Suprapubic skin (tissue), 4 donors: ENCODE data around the gene RNF39. TPM values are rescaled to one million over a fixed set of nuclear protein-coding genes. Genes with fewer than 3 reads are reported as not detected.

ENCODE experiments used
- DNase-seq, 2 donors: peaks; one replicate each; pipeline ENCODE4 v3.0.0-alpha.2; 2019; ENCODE audit warnings: low spot score in 2 of 2
- H3K27ac ChIP-seq: fragments of 200-600 bp; sonication (generic); one replicate; pipeline ENCODE4 v1.5.1; 2019
- H3K27me3 ChIP-seq: fragments of 200-600 bp; sonication (generic); one replicate; pipeline ENCODE4 v1.5.1; 2019
- H3K36me3 ChIP-seq: fragments of 200-600 bp; sonication (generic); one replicate; pipeline ENCODE4 v1.5.1; 2019
- H3K4me1 ChIP-seq: fragments of 200-600 bp; sonication (generic); one replicate; pipeline ENCODE4 v1.5.1; 2019
- H3K4me3 ChIP-seq: fragments of 200-600 bp; sonication (generic); one replicate; pipeline ENCODE4 v1.5.1; 2019; ENCODE audit warnings: mild to moderate bottlenecking
- H3K9me3 ChIP-seq: fragments of 200-600 bp; sonication (generic); one replicate; pipeline ENCODE4 v1.5.1; 2019
- EP300 ChIP-seq: sonication (generic); formaldehyde crosslinking; IDR thresholded peaks from one replicate; pipeline ENCODE4 v1.6.1; 2017; ENCODE audit warnings: antibody characterized with exemption
- POLR2A ChIP-seq, 2 donors: fragments of 450-650 bp; IDR thresholded peaks; one replicate each; pipeline ENCODE4 v1.6.1; 2017; ENCODE audit warnings: antibody characterized with exemption in 2 of 2, mild to moderate bottlenecking in 2 of 2, moderate library complexity in 2 of 2
- POLR2AphosphoS5 ChIP-seq, 3 donors: sonication (generic); formaldehyde crosslinking; IDR thresholded peaks; one replicate each; pipeline ENCODE4 v1.6.1; 2017; ENCODE audit warnings: antibody characterized with exemption in 3 of 3
- WGBS: methylation state at CpG from one replicate; pipeline ENCODE4 v1.1.5; 2018; 5-methylcytosine and 5-hydroxymethylcytosine counted together
- total RNA-seq, 4 donors: library from RNA; depleted of rRNA; stranded (reverse); fragments of >200 nt; gene quantifications; one replicate each; pipeline ENCODE4 v1.1.0, GENCODE V29; 2016
- TF ChIP-seq, protein P1 (sequence below), 2 donors: fragments of 200-600 bp in 1 of 2; fragments of 450-650 bp in 1 of 2; sonication (generic) in 1 of 2; IDR thresholded peaks; one replicate each; pipeline ENCODE4 v1.5.1; 2016 to 2019; ENCODE audit warnings: antibody characterized with exemption in 2 of 2, mild to moderate bottlenecking in 1 of 2, moderate library complexity in 1 of 2

Gene RNF39
- total RNA-seq, 4 donors from 2014 or later: 29.1 to 73.1 (median 44.6) TPM

DNA sequence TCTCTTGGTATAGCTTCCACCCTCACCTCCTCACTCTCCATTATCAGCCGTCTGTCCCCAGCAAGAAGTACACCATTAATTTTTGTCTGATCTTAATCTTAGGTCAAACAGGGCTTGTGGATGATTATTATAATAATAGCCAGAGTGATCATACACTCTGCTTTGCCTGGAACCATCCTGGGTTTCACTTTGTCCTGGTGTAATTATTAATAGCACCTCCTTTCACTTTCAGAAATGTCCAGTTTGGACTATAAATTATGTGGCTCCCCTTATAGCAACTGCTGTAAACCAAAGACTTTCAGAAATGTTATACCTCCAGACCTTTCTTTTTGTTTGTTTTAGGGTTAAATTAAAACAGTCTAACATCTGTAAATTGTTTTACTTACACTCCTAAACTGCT is 38.3 kb upstream of the RNF39 start:
- H3K27ac ChIP-seq: no peak overlapping the region
- peaks cover 63% of the 10 kb centered on the region for H3K27me3 ChIP-seq
- H3K36me3 ChIP-seq: no peaks in the 10 kb centered on the region
- no peaks in the 10 kb centered on the region for H3K9me3 ChIP-seq
- H3K4me3 ChIP-seq: no peak overlapping the region
- DNase-seq: no peak
- H3K4me1 ChIP-seq: no peaks in the 10 kb centered on the region
- TF ChIP-seq POLR2AphosphoS5 (IDR thresholded peaks at IDR 0.05) (no peak), POLR2A (IDR thresholded peaks at IDR 0.05) (no peak), EP300 (no peak)
- TF ChIP-seq, protein P1, sequence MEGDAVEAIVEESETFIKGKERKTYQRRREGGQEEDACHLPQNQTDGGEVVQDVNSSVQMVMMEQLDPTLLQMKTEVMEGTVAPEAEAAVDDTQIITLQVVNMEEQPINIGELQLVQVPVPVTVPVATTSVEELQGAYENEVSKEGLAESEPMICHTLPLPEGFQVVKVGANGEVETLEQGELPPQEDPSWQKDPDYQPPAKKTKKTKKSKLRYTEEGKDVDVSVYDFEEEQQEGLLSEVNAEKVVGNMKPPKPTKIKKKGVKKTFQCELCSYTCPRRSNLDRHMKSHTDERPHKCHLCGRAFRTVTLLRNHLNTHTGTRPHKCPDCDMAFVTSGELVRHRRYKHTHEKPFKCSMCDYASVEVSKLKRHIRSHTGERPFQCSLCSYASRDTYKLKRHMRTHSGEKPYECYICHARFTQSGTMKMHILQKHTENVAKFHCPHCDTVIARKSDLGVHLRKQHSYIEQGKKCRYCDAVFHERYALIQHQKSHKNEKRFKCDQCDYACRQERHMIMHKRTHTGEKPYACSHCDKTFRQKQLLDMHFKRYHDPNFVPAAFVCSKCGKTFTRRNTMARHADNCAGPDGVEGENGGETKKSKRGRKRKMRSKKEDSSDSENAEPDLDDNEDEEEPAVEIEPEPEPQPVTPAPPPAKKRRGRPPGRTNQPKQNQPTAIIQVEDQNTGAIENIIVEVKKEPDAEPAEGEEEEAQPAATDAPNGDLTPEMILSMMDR (IDR thresholded peaks at IDR 0.05): no peak
- 69% methylated on average over 1 of the region's 1 CpG for WGBS

GRCh38 chr6:30113003-30113759 is 37.6 kb upstream of the RNF39 start, which contains the start of gene TRIM31:
TRIM31 (minus strand) TSS chr6:30113090; CDS start chr6:30112805, 285 bp downstream.
- H3K27ac ChIP-seq: no peak within 1 kb of the TSS
- no peaks in the 10 kb centered on the region for H3K36me3 ChIP-seq
- H3K27me3 ChIP-seq: peaks cover 66% of the 10 kb centered on the region
- no peaks in the 10 kb centered on the region for H3K9me3 ChIP-seq
- DNase-seq: no peak
- H3K4me1 ChIP-seq: no peaks in the 10 kb centered on the region
- no peak within 1 kb of the TSS for H3K4me3 ChIP-seq
- TF ChIP-seq EP300 (no peak), POLR2A (IDR thresholded peaks at IDR 0.05) (no peak), POLR2AphosphoS5 (IDR thresholded peaks at IDR 0.05) (no peak)
- TF ChIP-seq, protein P1 (IDR thresholded peaks at IDR 0.05): no peak
- WGBS: 76% methylated on average over 3 of the region's 3 CpGs

- H3K27me3 ChIP-seq: peaks cover 71% of the 10 kb centered on the region
- TF ChIP-seq EP300 (no peak), POLR2AphosphoS5 (IDR thresholded peaks at IDR 0.05) (no peak), POLR2A (IDR thresholded peaks at IDR 0.05) (no peak)
- TF ChIP-seq, protein P1 (IDR thresholded peaks at IDR 0.05): no peak
- no peak overlapping the region for H3K4me3 ChIP-seq
These were observed 36.9 kb upstream of the RNF39 start for GRCh38 chr6:30112402-30112994.

GRCh38 chr6:30111266-30111856 is 35.8 kb upstream of the RNF39 start:
- WGBS: 53% methylated on average over 27 of the region's 27 CpGs
- Histone ChIP-seq H3K4me1 (no peaks in the 10 kb centered on the region), H3K36me3 (no peaks in the 10 kb centered on the region), H3K9me3 (no peaks in the 10 kb centered on the region), H3K27ac (no peak overlapping the region), H3K27me3 (peaks cover 77% of the 10 kb centered on the region), H3K4me3 (no peak overlapping the region)
- no peak for TF ChIP-seq POLR2AphosphoS5 (IDR thresholded peaks at IDR 0.05)
- TF ChIP-seq POLR2A (IDR thresholded peaks at IDR 0.05): no peak
- TF ChIP-seq EP300: no peak
- TF ChIP-seq, protein P1 (IDR thresholded peaks at IDR 0.05): no peak
- DNase-seq: no peak

More at GRCh38 chr6:30112402-30112994, 36.9 kb upstream of the RNF39 start:
- Histone ChIP-seq H3K36me3 (no peaks in the 10 kb centered on the region), H3K4me1 (no peaks in the 10 kb centered on the region), H3K27ac (no peak overlapping the region), H3K9me3 (no peaks in the 10 kb centered on the region)
- no peak for DNase-seq
- 80% methylated on average over 10 of the region's 10 CpGs for WGBS

GRCh38 chr6:30104661-30105060 is 29.1 kb upstream of the RNF39 start:
- peaks cover 36% of the 10 kb centered on the region for H3K4me1 ChIP-seq
- H3K9me3 ChIP-seq: no peaks in the 10 kb centered on the region
- peaks cover 40% of the 10 kb centered on the region for H3K27me3 ChIP-seq
- TF ChIP-seq EP300 (no peak), POLR2A (IDR thresholded peaks at IDR 0.05) (no peak), POLR2AphosphoS5 (IDR thresholded peaks at IDR 0.05) (no peak)
- TF ChIP-seq, protein P1 (IDR thresholded peaks at IDR 0.05): no peak
- H3K27ac ChIP-seq: no peak overlapping the region
- WGBS: 87% methylated on average over 2 of the region's 2 CpGs
- H3K4me3 ChIP-seq: no peak overlapping the region
- no peaks in the 10 kb centered on the region for H3K36me3 ChIP-seq
- DNase-seq: no peak
